Measurements from ENCODE around the gene PARD3. TPM values are rescaled to one million over a fixed set of nuclear protein-coding genes. Genes with fewer than 3 reads are reported as not detected.

Gene PARD3
- total and polyA plus RNA-seq, 10 of the 15 experiments (the other 5 are each of a cell fraction or from before 2014, with no cell fraction given), result 2.6 to 43.1 (median 13.9) TPM

GRCh38 chr10:34543716-34544115, 271.4 kb downstream of the PARD3 start (continued):
- TF ChIP-seq, protein P1, sequence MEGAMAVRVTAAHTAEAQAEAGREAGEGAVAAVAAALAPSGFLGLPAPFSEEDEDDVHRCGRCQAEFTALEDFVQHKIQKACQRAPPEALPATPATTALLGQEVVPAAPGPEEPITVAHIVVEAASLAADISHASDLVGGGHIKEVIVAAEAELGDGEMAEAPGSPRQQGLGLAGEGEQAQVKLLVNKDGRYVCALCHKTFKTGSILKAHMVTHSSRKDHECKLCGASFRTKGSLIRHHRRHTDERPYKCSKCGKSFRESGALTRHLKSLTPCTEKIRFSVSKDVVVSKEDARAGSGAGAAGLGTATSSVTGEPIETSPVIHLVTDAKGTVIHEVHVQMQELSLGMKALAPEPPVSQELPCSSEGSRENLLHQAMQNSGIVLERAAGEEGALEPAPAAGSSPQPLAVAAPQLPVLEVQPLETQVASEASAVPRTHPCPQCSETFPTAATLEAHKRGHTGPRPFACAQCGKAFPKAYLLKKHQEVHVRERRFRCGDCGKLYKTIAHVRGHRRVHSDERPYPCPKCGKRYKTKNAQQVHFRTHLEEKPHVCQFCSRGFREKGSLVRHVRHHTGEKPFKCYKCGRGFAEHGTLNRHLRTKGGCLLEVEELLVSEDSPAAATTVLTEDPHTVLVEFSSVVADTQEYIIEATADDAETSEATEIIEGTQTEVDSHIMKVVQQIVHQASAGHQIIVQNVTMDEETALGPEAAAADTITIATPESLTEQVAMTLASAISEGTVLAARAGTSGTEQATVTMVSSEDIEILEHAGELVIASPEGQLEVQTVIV (IDR thresholded peaks at IDR 0.05; ENCODE audit: borderline replicate concordance, partially characterized antibody), result no peak
- no peak for TF ChIP-seq TARDBP (IDR thresholded peaks at IDR 0.05; ENCODE audit: borderline replicate concordance)

DNA sequence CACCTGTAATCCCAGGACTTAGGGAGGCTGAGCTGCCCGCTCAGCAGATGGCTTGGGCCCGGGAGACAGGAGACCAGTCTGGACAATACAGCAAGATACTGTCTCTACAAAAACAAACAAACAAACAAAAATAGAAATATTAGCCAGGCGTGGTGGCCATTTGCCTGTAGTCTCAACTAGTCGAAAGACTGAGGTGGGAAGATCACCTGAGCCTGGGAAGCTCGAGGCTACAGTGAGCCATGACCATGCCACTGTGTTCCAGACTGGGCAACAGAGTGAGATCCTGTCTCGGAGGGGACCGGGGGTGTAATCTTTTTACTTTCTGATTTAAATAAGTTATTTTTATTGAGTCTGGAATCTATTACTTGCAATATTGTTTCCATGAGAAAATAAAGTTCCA, 274.6 kb downstream of the PARD3 start:
- no peak overlapping the region for H3K4me2 ChIP-seq (ENCODE audit: control insufficient read depth, insufficient read depth)
- H3K36me3 ChIP-seq (ENCODE audit: control insufficient read depth in 2 of 2, insufficient read depth in 2 of 2, low read length in 1 of 2), result no peaks in the 10 kb centered on the region
- no peaks in the 10 kb centered on the region for H4K20me1 ChIP-seq (ENCODE audit: control insufficient read depth, insufficient read depth)
- in situ Hi-C loops (cut with MboI) (no loop called here), intact Hi-C loops (cut with micrococcal nuclease; ENCODE audit: unreplicated experiment) (no loop called here)
- no peak for DNase-seq (ENCODE audit: low read depth, low spot score)
- ChIA-PET SMC1A (ENCODE audit: uncharacterized antibody, unreplicated experiment) (interaction anchor here (1.0 to 1.1 kb wide), 2 partner anchors 15 to 96 kb away, joined by 3 to 4 read pairs; no protein-coding TSS in a partner anchor), CTCF (interaction anchor here (1.2 to 6.2 kb wide), 3 partner anchors 12 to 97 kb away, joined by 3 to 32 read pairs (median 5); no protein-coding TSS in a partner anchor), POLR2A (interaction anchor here (2.0 kb wide), 1 partner anchor 17 kb away, joined by 4 read pairs; no protein-coding TSS in a partner anchor), RAD21 (ENCODE audit: unreplicated experiment) (interaction anchor here (1.9 to 4.3 kb wide), 2 partner anchors 72 to 98 kb away, joined by 4 to 22 read pairs; no protein-coding TSS in a partner anchor)
- H3K4me3 ChIP-seq, result no peak overlapping the region
- H3K79me2 ChIP-seq (ENCODE audit: control insufficient read depth, insufficient read depth, low read length), result no peaks in the 10 kb centered on the region
- H3K9ac ChIP-seq (ENCODE audit: control insufficient read depth, insufficient read depth, low read length), result no peak overlapping the region
- no peak overlapping the region for H2AFZ ChIP-seq (ENCODE audit: control insufficient read depth, low read depth, low read length)
- FAIRE-seq, result no peak
- peaks cover 18% of the 10 kb centered on the region for H3K4me1 ChIP-seq (ENCODE audit: control insufficient read depth, insufficient read depth, low read length)
- no peaks in the 10 kb centered on the region for H3K9me3 ChIP-seq (replicated peaks; ENCODE audit: control insufficient read depth, insufficient read depth, low read length)
- H3K27ac ChIP-seq (ENCODE audit: control insufficient read depth, insufficient read depth), result no peak overlapping the region
- no peaks in the 10 kb centered on the region for H3K27me3 ChIP-seq (replicated peaks in 1 of 2; ENCODE audit: control insufficient read depth in 2 of 2, insufficient read depth in 2 of 2, low read length in 1 of 2)
- no peak for ATAC-seq
- no TSS peak for BruUV-seq (replicated peaks)
- 72% methylated on average over 7 of the region's 7 CpGs for WGBS (ENCODE audit: insufficient coverage, insufficient replicate concordance, low lambda C conversion rate, missing lambda C conversion rate)
- TF ChIP-seq, protein P2, sequence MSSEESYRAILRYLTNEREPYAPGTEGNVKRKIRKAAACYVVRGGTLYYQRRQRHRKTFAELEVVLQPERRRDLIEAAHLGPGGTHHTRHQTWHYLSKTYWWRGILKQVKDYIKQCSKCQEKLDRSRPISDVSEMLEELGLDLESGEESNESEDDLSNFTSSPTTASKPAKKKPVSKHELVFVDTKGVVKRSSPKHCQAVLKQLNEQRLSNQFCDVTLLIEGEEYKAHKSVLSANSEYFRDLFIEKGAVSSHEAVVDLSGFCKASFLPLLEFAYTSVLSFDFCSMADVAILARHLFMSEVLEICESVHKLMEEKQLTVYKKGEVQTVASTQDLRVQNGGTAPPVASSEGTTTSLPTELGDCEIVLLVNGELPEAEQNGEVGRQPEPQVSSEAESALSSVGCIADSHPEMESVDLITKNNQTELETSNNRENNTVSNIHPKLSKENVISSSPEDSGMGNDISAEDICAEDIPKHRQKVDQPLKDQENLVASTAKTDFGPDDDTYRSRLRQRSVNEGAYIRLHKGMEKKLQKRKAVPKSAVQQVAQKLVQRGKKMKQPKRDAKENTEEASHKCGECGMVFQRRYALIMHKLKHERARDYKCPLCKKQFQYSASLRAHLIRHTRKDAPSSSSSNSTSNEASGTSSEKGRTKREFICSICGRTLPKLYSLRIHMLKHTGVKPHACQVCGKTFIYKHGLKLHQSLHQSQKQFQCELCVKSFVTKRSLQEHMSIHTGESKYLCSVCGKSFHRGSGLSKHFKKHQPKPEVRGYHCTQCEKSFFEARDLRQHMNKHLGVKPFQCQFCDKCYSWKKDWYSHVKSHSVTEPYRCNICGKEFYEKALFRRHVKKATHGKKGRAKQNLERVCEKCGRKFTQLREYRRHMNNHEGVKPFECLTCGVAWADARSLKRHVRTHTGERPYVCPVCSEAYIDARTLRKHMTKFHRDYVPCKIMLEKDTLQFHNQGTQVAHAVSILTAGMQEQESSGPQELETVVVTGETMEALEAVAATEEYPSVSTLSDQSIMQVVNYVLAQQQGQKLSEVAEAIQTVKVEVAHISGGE (CRISPR knock-in tag; IDR thresholded peaks at IDR 0.05), result no peak
- TF ChIP-seq E2F8 (IDR thresholded peaks at IDR 0.05; ENCODE audit: low read depth, partially characterized antibody) (no peak), CHD2 (IDR thresholded peaks at IDR 0.05; ENCODE audit: borderline replicate concordance, low read depth, low read length) (no peak), KAT2A (conservative IDR thresholded peaks at IDR 0.05; ENCODE audit: control insufficient read depth, low read depth, low read length) (no peak), SREBF1 (IDR thresholded peaks at IDR 0.05; ENCODE audit: low read length) (no peak), GABPA (IDR thresholded peaks at IDR 0.05; ENCODE audit: low read depth) (no peak)
- TF ChIP-seq, protein P3, sequence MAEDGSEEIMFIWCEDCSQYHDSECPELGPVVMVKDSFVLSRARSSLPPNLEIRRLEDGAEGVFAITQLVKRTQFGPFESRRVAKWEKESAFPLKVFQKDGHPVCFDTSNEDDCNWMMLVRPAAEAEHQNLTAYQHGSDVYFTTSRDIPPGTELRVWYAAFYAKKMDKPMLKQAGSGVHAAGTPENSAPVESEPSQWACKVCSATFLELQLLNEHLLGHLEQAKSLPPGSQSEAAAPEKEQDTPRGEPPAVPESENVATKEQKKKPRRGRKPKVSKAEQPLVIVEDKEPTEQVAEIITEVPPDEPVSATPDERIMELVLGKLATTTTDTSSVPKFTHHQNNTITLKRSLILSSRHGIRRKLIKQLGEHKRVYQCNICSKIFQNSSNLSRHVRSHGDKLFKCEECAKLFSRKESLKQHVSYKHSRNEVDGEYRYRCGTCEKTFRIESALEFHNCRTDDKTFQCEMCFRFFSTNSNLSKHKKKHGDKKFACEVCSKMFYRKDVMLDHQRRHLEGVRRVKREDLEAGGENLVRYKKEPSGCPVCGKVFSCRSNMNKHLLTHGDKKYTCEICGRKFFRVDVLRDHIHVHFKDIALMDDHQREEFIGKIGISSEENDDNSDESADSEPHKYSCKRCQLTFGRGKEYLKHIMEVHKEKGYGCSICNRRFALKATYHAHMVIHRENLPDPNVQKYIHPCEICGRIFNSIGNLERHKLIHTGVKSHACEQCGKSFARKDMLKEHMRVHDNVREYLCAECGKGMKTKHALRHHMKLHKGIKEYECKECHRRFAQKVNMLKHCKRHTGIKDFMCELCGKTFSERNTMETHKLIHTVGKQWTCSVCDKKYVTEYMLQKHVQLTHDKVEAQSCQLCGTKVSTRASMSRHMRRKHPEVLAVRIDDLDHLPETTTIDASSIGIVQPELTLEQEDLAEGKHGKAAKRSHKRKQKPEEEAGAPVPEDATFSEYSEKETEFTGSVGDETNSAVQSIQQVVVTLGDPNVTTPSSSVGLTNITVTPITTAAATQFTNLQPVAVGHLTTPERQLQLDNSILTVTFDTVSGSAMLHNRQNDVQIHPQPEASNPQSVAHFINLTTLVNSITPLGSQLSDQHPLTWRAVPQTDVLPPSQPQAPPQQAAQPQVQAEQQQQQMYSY (CRISPR knock-in tag; IDR thresholded peaks at IDR 0.05), result no peak

Data from GM12878 (cell line).